Skin epidermis (tissue), 12 donors: Measurements from ENCODE around the gene LRRC8A.
A peak's percentile ranks its signal among the peaks of the same experiment; 100 is the strongest.
"Not testable (repeated sequence)": the region's sequence is repeated elsewhere in the genome, so short reads cannot be mapped to it uniquely, and the experiment has no call there.

Experiments
- H3K27ac ChIP-seq, 21 experiments: fragments of 200-600 bp; sonication (generic) in 11 of 21; one replicate each; pipeline ENCODE4 v1.5.0; 2020; ENCODE audit warnings: mild to moderate bottlenecking in 3 of 21, inconsistent platforms in 2 of 21, moderate library complexity in 2 of 21
- H3K4me3 ChIP-seq, 7 experiments: fragments of 200-600 bp; sonication (generic) in 2 of 7; one replicate each; pipeline ENCODE4 v1.5.0; 2020; ENCODE audit warnings: inconsistent platforms in 2 of 7, mild to moderate bottlenecking in 2 of 7, moderate library complexity in 1 of 7

The LRRC8A gene

DNA sequence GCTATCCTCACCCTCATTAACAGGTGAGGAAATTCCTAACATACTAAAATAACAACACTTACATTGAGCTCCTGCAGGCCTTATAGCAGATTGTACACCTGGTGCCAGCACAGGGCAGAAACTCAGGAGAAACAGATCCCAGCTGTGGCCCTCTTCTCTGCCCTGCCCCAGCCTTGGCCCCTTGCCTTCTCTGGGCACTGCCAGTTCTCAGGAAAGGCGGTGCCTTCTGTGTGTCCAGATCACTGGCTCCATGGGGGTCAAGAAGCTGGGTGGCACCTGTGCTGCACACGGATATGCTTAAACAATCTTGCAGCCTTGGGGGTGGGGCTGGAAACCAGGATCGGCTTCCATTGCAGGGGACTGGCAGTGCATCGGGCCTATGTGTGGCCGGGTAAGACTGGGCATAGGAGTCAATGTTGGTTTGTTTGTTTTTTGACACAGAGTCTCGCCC is 19.5 kb upstream of the LRRC8A start:
- Histone ChIP-seq H3K27ac (peak overlapping the region in 1 of 21 experiments; percentile 3), H3K4me3 (no peak overlapping the region)

GRCh38 chr9:128863647-128864046 is 18.3 kb upstream of the LRRC8A start:
- no peak overlapping the region for H3K4me3 ChIP-seq
- no peak overlapping the region for H3K27ac ChIP-seq

GRCh38 chr9:128870128-128870940 is 11.6 kb upstream of the LRRC8A start:
- H3K27ac ChIP-seq = no peak overlapping the region
- no peak overlapping the region for H3K4me3 ChIP-seq

DNA sequence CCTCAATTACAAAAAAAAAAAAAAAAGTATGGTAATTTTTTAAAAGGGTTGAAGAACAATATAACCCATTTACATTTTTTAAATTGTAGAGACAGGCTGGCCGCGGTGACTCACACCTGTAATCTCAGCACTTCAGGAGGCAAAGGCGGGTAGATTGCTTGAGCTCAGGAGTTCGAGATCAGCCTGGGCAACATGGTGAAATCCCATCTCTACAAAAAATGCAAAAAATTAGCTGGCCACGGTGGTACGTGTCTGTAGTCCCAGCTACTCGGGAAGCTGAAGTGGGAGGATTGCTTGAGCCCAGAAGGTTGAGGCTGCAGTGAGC is 11.0 kb upstream of the LRRC8A start:
- H3K27ac ChIP-seq, H3K4me3 ChIP-seq: not testable (repeated sequence)

- Histone ChIP-seq H3K4me3 (no peak overlapping the region), H3K27ac (no peak overlapping the region)
Measured at GRCh38 chr9:128877852-128878251, 4.1 kb upstream of the LRRC8A start.

GRCh38 chr9:128882677-128883603 is 1.0 kb downstream of the LRRC8A start:
- Histone ChIP-seq H3K27ac (peak overlapping the region; percentile 91 to 100 (median 97)), H3K4me3 (peak overlapping the region; percentile 69 to 99 (median 95))

DNA sequence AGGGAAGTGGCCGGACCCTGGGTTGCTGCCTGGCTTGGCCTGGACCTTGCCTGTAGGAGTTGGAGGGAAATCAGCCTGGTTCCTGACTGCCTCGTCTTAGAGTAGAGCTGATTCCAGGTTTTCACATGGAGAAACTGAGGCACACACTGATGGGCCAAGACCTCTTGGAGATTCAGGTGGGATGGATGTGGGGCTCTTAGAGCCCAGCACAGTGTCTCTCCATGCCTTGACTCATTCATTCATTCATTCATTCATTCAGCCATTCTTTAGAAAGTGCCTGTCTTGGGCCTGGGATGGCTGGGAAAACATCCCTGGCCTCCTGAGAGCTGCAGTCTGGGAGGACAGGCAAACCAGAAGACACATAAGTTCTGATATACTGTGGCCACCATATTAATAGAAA is 2.2 kb downstream of the LRRC8A start:
- peak overlapping the region in 13 of 21 experiments; percentile 5 to 100 (median 62) for H3K27ac ChIP-seq

GRCh38 chr9:128885376-128885775 is 3.4 kb downstream of the LRRC8A start:
- peak overlapping the region in 12 of 21 experiments; percentile 0 to 100 (median 53) for H3K27ac ChIP-seq
- H3K4me3 ChIP-seq = no peak overlapping the region

More for the DNA sequence above, 2.2 kb downstream of the LRRC8A start:
- H3K4me3 ChIP-seq = no peak overlapping the region

DNA sequence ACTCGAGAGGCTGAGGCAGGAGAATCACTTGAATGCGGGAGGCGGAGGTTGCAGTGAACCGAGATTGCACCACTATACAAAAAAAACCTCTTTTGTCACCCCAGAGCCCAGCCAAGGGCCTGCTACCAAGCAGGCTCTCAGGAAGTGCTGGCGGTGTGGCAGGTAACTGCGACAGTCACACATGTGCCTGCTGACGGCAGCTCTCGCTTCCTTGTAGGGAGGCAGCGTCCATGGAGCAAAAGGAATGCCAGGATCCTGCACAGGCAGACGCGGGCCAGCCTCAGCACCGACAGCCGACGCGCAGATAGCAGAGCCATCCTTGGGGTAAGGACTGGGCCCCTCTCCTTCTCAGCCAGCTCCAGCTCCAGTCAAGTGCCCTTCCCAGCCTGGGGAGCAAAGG is 3.9 kb downstream of the LRRC8A start:
- Histone ChIP-seq H3K27ac (peak overlapping the region in 10 of 21 experiments; percentile 5 to 100 (median 56)), H3K4me3 (no peak overlapping the region)

GRCh38 chr9:128886211-128886891 is 4.4 kb downstream of the LRRC8A start:
- peak overlapping the region in 10 of 21 experiments; percentile 14 to 100 (median 50) for H3K27ac ChIP-seq

DNA sequence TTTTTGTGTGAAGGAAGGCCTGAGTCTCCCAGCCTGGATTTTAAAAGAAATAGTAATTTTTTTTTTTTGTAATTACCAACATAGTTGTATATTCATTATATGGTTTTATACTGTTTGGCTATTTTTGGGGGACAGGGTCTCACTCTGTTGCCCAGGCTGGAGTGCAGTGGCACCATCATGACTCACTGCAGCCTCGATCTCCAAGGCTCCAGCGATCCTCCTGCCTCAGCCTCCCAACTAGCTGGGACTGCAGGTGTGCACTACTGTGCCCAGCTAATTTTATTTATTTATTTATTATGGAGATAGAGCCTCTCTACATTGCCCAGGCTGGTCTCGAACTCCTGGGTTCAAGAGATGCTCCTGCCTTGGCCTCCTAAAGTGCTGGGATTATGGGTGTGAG is 5.1 kb downstream of the LRRC8A start:
- Histone ChIP-seq H3K27ac (peak overlapping the region in 5 of 21 experiments; percentile 14 to 100 (median 27)), H3K4me3 (no peak overlapping the region)

More at GRCh38 chr9:128886211-128886891, 4.4 kb downstream of the LRRC8A start:
- no peak overlapping the region for H3K4me3 ChIP-seq

GRCh38 chr9:128887914-128888350 is 6.0 kb downstream of the LRRC8A start:
- Histone ChIP-seq H3K27ac (peak overlapping the region in 13 of 21 experiments; percentile 4 to 73 (median 43)), H3K4me3 (no peak overlapping the region)

DNA sequence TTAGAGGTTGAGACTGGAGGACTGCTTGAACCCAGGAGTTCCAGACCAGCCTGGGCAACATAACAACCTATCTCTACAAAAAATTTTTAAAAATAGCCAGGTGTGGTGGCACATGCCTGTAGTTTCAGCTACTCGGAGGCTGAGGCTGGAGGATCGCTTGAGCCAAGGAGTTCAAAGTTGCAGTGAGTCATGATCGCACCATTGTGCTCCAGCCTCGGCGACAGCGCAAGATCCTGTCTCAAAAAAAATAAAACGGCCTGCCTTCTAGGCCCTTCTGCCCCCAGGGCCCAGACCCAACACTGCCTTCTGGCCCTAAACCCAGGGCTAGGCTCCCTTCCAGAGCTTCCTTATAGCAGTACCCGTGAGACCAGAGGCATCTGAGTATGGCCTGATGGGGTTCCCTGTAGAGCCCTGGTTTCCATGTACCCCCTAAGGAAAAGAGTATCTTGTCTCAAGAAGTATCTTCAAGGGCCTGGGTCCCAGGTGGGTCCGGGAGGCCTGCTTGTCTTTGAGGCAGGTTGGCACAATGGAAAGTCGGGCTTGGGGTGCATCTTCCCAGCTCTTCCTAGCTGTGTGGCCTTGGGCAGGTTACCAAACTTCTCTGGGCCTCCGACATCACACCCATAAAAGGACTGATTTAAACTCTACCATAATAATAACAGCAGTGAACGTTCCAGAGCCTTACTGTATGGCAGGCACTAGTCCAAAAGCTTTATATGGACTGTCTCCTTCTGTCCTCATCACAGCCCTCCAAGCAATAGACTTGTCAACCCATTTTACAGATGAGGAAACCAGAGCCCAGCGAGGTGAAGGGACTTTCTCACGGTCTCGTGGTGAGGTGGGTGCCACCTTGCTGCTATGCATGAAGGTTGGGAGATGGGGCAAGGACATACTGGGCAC is 9.6 kb downstream of the LRRC8A start:
- Histone ChIP-seq H3K27ac (peak overlapping the region in 20 of 21 experiments; percentile 45 to 96 (median 86)), H3K4me3 (no peak overlapping the region)

- Histone ChIP-seq H3K4me3 (peak overlapping the region in 2 of 7 experiments; percentile 10 to 11), H3K27ac (peak overlapping the region in 20 of 21 experiments; percentile 45 to 96 (median 86))
Measured at GRCh38 chr9:128892221-128892921, 10.4 kb downstream of the LRRC8A start.

DNA sequence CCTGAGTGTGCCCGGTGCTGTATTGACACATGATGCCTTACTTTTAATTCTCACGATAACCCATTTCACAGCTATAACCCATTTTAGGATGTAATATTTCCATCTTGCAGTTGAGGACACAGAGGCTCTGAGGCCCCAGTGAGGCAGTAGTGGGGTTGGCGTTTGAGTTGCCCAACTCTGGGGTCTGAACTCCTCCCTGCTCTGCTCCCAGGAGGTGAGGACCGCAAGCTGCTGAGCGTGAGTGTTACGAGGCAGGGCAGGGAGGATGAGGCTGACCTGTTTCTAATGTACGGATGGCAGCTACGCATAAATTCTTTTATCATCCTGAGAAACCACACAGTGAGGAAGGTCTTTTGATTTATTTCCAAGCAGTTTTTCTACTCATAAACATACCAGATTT is 11.4 kb downstream of the LRRC8A start:
- no peak overlapping the region for H3K4me3 ChIP-seq
- peak overlapping the region in 19 of 21 experiments; percentile 45 to 96 (median 88) for H3K27ac ChIP-seq

DNA sequence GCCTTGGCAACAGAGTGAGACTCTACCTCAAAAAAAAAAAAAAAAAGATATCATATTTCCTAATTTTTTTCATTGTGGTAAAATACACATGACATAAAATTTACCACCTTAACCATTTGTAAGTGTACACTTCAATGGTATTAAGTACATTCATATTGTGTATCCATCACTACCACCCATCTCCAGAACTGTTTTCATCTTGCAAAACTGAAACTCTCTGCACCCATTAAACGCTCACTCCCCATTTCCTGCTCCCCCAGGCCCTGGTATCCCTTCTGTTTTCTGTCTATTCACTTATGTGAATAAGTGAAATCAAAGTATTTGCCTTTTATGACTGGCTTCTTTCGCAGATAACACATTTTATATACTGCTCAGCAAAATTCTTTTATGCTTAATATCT is 12.8 kb downstream of the LRRC8A start:
- peak overlapping the region in 7 of 21 experiments; percentile 18 to 56 (median 34) for H3K27ac ChIP-seq
- H3K4me3 ChIP-seq = no peak overlapping the region

GRCh38 chr9:128895556-128895955 is 13.6 kb downstream of the LRRC8A start:
- Histone ChIP-seq H3K27ac (peak overlapping the region in 10 of 21 experiments; percentile 1 to 63 (median 38)), H3K4me3 (no peak overlapping the region)

DNA sequence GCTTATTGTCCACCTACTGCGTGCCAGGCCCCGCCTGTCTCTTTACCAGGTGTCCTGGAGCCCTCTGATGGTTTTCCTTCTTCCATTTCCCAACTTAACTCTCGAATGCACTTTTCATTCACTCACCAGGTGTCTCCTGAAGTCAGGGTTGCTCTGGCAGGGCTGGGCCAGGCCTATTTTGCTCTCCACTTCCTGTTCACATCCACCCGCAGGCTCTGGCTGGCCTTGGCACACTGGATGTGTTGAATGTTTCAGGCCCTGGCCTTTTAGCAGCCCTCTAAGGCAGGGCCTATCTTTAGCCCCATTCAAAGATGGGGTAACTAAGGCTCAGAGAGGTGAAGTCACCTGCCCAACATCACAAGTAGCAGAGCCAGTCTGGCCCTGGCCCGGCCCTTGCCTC is 16.4 kb downstream of the LRRC8A start:
- Histone ChIP-seq H3K27ac (peak overlapping the region in 17 of 21 experiments; percentile 67 to 98 (median 85)), H3K4me3 (no peak overlapping the region)
